Mucosa of descending colon (tissue), 3 donors: ENCODE results near the gene AHSP. TPM values are rescaled to one million over a fixed set of nuclear protein-coding genes. Genes with fewer than 3 reads are reported as not detected.
"Not testable (repeated sequence)": the region's sequence is repeated elsewhere in the genome, so short reads cannot be mapped to it uniquely, and the experiment has no call there.

Experiments used
- ATAC-seq: fragments of 200-7000 bp; cut with Tn5 transposase; one replicate; pipeline ENCODE4 v1.9.1; 2020; ENCODE audit warnings: mild to moderate bottlenecking, moderate library complexity
- DNase-seq, 3 donors: peaks; one replicate each; pipeline ENCODE4 v3.0.0-alpha.2; 2020
- H3K36me3 ChIP-seq: fragments of 200-600 bp; one replicate; pipeline ENCODE4 v1.8.0; 2021; ENCODE audit warnings: low read depth, mild to moderate bottlenecking
- H3K4me1 ChIP-seq: fragments of 200-600 bp; one replicate; pipeline ENCODE4 v1.8.0; 2021; ENCODE audit warnings: low read depth, mild to moderate bottlenecking
- H3K4me3 ChIP-seq: fragments of 200-600 bp; one replicate; pipeline ENCODE4 v1.8.0; 2021; ENCODE audit warnings: mild to moderate bottlenecking
- H3K9me3 ChIP-seq: fragments of 200-600 bp; one replicate; pipeline ENCODE4 v1.8.0; 2021; ENCODE audit warnings: mild to moderate bottlenecking
- intact Hi-C, 2 donors: fragments of 100-400 bp; cut with DNase I in 1 of 2; cut with micrococcal nuclease in 1 of 2; formaldehyde crosslinking; loops; one replicate each; pipeline versions ENCODE4 v1.11.0 to v1.11.1; 2022; cut with DNase I, micrococcal nuclease
- total RNA-seq, 3 donors: library from RNA; stranded (reverse); fragmentation: NEBNext Ultra II Directional in 2 of 3; extraction: Animal tissue kit (Norgen Biotek cat#: 25700) in 2 of 3; gene quantifications; one replicate each; pipeline versions ENCODE4 v1.2.1 to v1.2.4, GENCODE V29; 2021 to 2023
- TF ChIP-seq, protein P1 (sequence below): fragments of 200-600 bp; IDR thresholded peaks from one replicate; pipeline ENCODE4 v1.8.0; 2022; ENCODE audit warnings: antibody characterized with exemption, mild to moderate bottlenecking
- donor health status: DM: no; HTN: no; CAD: no; lungs with moderate emphysema.
- donor health status: DM: no; HTN: no; CAD: no.
- donor health status: DM: no; HTN: yes; CAD: no.

The AHSP gene
- total RNA-seq, 3 donors from 2014 or later: not detected

DNA sequence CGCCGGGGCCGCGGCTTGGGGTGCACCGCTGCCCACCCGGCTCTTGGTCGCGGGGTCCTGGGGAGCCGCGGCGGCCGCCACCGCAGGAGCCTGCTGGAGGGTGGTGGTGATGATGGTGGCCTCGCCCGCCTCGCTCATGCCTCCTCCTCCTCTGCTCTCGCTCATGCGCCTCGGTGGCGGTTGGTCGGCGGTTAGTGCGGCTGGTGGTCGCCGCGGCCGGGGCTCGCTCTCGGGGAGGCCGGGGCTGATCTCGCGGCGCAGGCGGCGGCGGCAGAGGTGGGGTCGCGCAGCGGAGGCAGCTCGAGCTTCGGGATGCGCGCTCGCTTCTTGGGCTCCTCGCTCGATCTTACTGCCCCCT is 41.6 kb downstream of the AHSP start:
- intact Hi-C loops: no loop called here
- TF ChIP-seq, protein P1, sequence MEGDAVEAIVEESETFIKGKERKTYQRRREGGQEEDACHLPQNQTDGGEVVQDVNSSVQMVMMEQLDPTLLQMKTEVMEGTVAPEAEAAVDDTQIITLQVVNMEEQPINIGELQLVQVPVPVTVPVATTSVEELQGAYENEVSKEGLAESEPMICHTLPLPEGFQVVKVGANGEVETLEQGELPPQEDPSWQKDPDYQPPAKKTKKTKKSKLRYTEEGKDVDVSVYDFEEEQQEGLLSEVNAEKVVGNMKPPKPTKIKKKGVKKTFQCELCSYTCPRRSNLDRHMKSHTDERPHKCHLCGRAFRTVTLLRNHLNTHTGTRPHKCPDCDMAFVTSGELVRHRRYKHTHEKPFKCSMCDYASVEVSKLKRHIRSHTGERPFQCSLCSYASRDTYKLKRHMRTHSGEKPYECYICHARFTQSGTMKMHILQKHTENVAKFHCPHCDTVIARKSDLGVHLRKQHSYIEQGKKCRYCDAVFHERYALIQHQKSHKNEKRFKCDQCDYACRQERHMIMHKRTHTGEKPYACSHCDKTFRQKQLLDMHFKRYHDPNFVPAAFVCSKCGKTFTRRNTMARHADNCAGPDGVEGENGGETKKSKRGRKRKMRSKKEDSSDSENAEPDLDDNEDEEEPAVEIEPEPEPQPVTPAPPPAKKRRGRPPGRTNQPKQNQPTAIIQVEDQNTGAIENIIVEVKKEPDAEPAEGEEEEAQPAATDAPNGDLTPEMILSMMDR: no peak
- H3K9me3 ChIP-seq: no peaks in the 10 kb centered on the region
- DNase-seq (no peak), ATAC-seq (no peak)
- H3K4me3 ChIP-seq: no peak overlapping the region
- H3K36me3 ChIP-seq: no peaks in the 10 kb centered on the region
- no peaks in the 10 kb centered on the region for H3K4me1 ChIP-seq

DNA sequence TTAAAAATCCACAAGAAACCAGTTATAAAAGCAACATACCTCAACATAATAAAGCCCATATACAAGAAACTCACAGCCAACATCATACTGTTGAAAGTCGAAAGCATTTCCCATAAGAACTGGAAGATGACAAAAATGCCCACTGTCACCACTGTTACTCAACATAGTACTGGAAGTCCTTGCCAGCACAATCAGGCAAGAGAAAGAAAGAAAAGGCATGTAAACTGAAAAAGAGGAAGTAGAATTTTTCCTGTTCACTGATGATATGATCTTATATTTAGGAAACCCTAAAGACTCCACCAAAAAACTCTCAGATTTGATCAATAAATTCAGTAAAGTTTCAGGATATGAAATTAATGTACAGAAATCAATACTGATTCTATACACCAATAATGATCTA is 45.1 kb downstream of the AHSP start:
- no peaks in the 10 kb centered on the region for H3K4me1 ChIP-seq
- no peaks in the 10 kb centered on the region for H3K36me3 ChIP-seq
- TF ChIP-seq, protein P1: no peak
- intact Hi-C loops: no loop called here
- ATAC-seq (no peak), DNase-seq (no peak)
- H3K9me3 ChIP-seq: peaks cover 7% of the 10 kb centered on the region
- H3K4me3 ChIP-seq: no peak overlapping the region

DNA sequence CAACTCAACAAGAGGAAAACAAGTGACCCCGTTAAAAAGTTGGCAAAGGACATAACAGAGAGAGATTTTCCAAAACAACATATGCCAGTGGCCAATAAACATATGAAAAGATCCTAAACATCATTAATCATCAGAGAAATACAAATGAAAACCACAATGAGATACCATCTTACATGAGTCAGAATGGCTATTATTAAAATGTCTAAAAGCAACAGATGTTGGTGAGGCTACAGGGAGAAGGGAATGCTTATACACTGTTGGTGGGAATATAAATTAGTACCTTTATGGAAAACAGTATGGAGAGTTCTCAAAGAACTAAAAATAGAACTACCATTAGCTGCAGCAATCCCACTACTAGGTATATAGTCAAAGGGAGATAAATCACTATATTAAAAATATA is 46.5 kb downstream of the AHSP start:
- H3K4me3 ChIP-seq, intact Hi-C loops, H3K36me3 ChIP-seq, H3K4me1 ChIP-seq, ATAC-seq, DNase-seq: not testable (repeated sequence)
- peaks cover 12% of the 10 kb centered on the region for H3K9me3 ChIP-seq

DNA sequence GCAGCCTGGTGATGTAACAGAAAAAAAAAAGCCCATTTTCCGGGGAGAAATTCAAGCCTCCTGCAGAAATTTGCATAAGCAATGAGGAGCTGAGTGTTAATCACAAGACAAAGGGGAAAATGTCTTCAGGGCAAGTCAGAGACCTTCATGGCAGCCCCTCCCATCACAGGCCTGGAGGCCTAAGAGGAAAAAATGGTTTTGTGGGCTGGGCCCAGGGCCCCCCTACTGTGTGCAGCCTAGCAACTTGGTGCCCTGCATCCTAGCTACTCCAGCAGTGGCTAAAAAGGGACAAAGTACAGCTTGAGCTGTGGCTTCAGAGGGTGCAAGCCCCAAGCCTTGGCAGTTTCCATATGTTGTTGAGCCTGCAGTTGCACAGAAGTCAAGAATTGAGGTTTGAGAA is 49.7 kb downstream of the AHSP start:
- Histone ChIP-seq H3K4me1 (no peaks in the 10 kb centered on the region), H3K36me3 (no peaks in the 10 kb centered on the region), H3K9me3 (peaks cover 21% of the 10 kb centered on the region), H3K4me3 (no peak overlapping the region)
- intact Hi-C loops: no loop called here
- ATAC-seq (no peak), DNase-seq (no peak)
- TF ChIP-seq, protein P1: no peak

Other genes with a start within 250 kb of the AHSP start
- 1 to 10 TPM; 2.9 to 8.6 (median 3.5) TPM for gene ITGAX, start 172.7 kb upstream of the AHSP start, total RNA-seq
- gene ITGAD, start 134.6 kb upstream of the AHSP start, total RNA-seq: under 1 TPM in 1 of 3 donors, not detected in 2; 0.41 TPM
- under 1 TPM in 1 of 3 donors, not detected in 2; 0.80 TPM for gene COX6A2, start 99.5 kb upstream of the AHSP start, total RNA-seq
- under 1 TPM; 0.38 to 0.76 (median 0.53) TPM for gene ZNF843, start 85.1 kb upstream of the AHSP start, total RNA-seq
- gene ARMC5, start 68.4 kb upstream of the AHSP start, total RNA-seq: 1 to 10 TPM; 8.3 to 9.9 (median 8.5) TPM
- 100 to 1,000 TPM in 1 of 3 donors, 10 to 100 TPM in 1, 1 to 10 TPM in 1; 7.8 to 227 (median 26.1) TPM for gene TGFB1I1, start 55.7 kb upstream of the AHSP start, total RNA-seq
- gene SLC5A2, start 44.8 kb upstream of the AHSP start, total RNA-seq: under 1 TPM in 2 of 3 donors, not detected in 1; 0.47 to 0.70 TPM
- 10 to 100 TPM; 48.3 to 66.7 (median 51.7) TPM for gene RUSF1, start 19.5 kb upstream of the AHSP start, total RNA-seq